ENCODE results near the gene ZBTB26. TPM values are rescaled to one million over a fixed set of nuclear protein-coding genes. Genes with fewer than 3 reads are reported as not detected.

The ZBTB26 gene
- total RNA-seq, 1 experiment from 2014 or later = 4.5 TPM

DNA sequence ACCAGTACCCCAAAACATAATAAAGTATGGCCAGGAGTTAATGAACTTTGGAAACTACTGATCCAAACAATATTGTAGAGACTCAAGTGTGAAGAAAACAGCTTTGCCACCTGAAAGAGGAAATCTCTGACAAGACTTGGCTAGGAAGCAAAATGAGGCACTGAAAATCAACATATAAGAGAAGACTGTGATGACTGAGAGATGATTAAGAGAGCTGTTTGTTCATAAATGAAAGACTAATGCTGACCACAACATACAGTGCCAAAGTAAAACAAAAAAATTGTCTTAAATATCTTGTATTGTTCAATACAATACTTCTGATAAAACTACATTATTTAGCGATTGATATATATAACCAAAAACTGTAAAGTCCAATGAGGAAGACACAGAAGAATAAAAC lies 33.3 kb downstream of the ZBTB26 start:
- H3K36me3 ChIP-seq (ENCODE audit: control insufficient read depth, insufficient read depth, low read length) = peaks cover 9% of the 10 kb centered on the region; the same call in 1 of the 2 replicates
- H3K27me3 ChIP-seq (ENCODE audit: control insufficient read depth, insufficient read depth, low read length) = no peaks in the 10 kb centered on the region
- ChIA-PET CTCF (no interaction called here), POLR2A (interaction anchor here (0.7 kb wide), 1 partner anchor 577 kb away, joined by 4 read pairs; no protein-coding TSS in a partner anchor)
- ATAC-seq (no peak), DNase-seq (ENCODE audit: low read depth, low spot score) (no peak)
- H3K4me3 ChIP-seq (ENCODE audit: low read depth in 2 of 2, low read length in 2 of 2) = no peak overlapping the region
- in situ Hi-C loops (cut with HindIII; ENCODE audit: low pct_unique_long_range_greater_than_20kb, low sequenced_read_pairs) = no loop called here
- H3K9me3 ChIP-seq (ENCODE audit: control insufficient read depth, insufficient read depth, low read depth, low read length) = no peaks in the 10 kb centered on the region
- H3K27ac ChIP-seq (ENCODE audit: low read length) = no peak overlapping the region
- no peaks in the 10 kb centered on the region; the same call in 1 of the 2 replicates for H3K4me1 ChIP-seq (ENCODE audit: control insufficient read depth, insufficient read depth, low read length)
- TF ChIP-seq TCF7L2 (IDR thresholded peaks at IDR 0.05; ENCODE audit: low read depth, low read length) (no peak), SIN3A (IDR thresholded peaks at IDR 0.05; ENCODE audit: borderline replicate concordance, insufficient read depth, low read depth, low read length) (no peak), POLR2AphosphoS5 (IDR thresholded peaks at IDR 0.05; ENCODE audit: low read depth, low read length) (no peak)
- TF ChIP-seq, protein P1, sequence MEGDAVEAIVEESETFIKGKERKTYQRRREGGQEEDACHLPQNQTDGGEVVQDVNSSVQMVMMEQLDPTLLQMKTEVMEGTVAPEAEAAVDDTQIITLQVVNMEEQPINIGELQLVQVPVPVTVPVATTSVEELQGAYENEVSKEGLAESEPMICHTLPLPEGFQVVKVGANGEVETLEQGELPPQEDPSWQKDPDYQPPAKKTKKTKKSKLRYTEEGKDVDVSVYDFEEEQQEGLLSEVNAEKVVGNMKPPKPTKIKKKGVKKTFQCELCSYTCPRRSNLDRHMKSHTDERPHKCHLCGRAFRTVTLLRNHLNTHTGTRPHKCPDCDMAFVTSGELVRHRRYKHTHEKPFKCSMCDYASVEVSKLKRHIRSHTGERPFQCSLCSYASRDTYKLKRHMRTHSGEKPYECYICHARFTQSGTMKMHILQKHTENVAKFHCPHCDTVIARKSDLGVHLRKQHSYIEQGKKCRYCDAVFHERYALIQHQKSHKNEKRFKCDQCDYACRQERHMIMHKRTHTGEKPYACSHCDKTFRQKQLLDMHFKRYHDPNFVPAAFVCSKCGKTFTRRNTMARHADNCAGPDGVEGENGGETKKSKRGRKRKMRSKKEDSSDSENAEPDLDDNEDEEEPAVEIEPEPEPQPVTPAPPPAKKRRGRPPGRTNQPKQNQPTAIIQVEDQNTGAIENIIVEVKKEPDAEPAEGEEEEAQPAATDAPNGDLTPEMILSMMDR (IDR thresholded peaks at IDR 0.05) = no peak
- TF ChIP-seq, protein P2, sequence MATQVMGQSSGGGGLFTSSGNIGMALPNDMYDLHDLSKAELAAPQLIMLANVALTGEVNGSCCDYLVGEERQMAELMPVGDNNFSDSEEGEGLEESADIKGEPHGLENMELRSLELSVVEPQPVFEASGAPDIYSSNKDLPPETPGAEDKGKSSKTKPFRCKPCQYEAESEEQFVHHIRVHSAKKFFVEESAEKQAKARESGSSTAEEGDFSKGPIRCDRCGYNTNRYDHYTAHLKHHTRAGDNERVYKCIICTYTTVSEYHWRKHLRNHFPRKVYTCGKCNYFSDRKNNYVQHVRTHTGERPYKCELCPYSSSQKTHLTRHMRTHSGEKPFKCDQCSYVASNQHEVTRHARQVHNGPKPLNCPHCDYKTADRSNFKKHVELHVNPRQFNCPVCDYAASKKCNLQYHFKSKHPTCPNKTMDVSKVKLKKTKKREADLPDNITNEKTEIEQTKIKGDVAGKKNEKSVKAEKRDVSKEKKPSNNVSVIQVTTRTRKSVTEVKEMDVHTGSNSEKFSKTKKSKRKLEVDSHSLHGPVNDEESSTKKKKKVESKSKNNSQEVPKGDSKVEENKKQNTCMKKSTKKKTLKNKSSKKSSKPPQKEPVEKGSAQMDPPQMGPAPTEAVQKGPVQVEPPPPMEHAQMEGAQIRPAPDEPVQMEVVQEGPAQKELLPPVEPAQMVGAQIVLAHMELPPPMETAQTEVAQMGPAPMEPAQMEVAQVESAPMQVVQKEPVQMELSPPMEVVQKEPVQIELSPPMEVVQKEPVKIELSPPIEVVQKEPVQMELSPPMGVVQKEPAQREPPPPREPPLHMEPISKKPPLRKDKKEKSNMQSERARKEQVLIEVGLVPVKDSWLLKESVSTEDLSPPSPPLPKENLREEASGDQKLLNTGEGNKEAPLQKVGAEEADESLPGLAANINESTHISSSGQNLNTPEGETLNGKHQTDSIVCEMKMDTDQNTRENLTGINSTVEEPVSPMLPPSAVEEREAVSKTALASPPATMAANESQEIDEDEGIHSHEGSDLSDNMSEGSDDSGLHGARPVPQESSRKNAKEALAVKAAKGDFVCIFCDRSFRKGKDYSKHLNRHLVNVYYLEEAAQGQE (IDR thresholded peaks at IDR 0.05; ENCODE audit: insufficient read depth in 1 of 2, low read depth in 2 of 2, low read length in 1 of 2) = no peak
- intact Hi-C loops (cut with micrococcal nuclease; ENCODE audit: unreplicated experiment) = no loop called here
- BruUV-seq (replicated peaks) = TSS peak; percentile 4

DNA sequence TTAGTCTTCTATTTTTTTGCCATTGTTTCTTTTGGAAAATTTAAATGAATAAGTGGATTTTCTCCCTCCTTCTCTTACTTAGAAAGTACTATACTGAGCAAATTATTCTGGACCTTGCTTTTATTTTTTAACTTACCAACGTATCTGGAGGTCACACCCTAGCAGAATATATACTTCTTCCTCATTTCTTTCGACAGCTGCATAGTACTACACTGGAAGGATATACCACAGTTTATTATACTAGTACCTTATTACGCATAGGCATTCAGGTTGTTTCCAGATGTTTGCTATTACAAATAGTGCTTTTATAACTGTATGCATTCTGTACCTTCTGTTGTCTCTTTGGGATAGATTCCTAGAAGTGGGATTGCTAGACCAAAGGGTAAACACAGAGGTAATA lies 42.8 kb downstream of the ZBTB26 start:
- in situ Hi-C loops (cut with HindIII; ENCODE audit: low pct_unique_long_range_greater_than_20kb, low sequenced_read_pairs) = no loop called here
- no peaks in the 10 kb centered on the region for H3K4me1 ChIP-seq (ENCODE audit: control insufficient read depth, insufficient read depth, low read length)
- intact Hi-C loops (cut with micrococcal nuclease; ENCODE audit: unreplicated experiment) = no loop called here
- H3K27ac ChIP-seq (ENCODE audit: low read length) = no peak overlapping the region
- TF ChIP-seq, protein P1 (IDR thresholded peaks at IDR 0.05) = no peak
- TF ChIP-seq POLR2AphosphoS5 (IDR thresholded peaks at IDR 0.05; ENCODE audit: low read depth, low read length) = no peak
- no peak for TF ChIP-seq TCF7L2 (IDR thresholded peaks at IDR 0.05; ENCODE audit: low read depth, low read length)
- TF ChIP-seq SIN3A (IDR thresholded peaks at IDR 0.05; ENCODE audit: borderline replicate concordance, insufficient read depth, low read depth, low read length) = no peak
- TF ChIP-seq, protein P2 (IDR thresholded peaks at IDR 0.05; ENCODE audit: insufficient read depth in 1 of 2, low read depth in 2 of 2, low read length in 1 of 2) = no peak
- DNase-seq (ENCODE audit: low read depth, low spot score) = no peak
- ChIA-PET CTCF (no interaction called here), POLR2A (no interaction called here)
- no peaks in the 10 kb centered on the region for H3K27me3 ChIP-seq (ENCODE audit: control insufficient read depth, insufficient read depth, low read length)
- H3K36me3 ChIP-seq (ENCODE audit: control insufficient read depth, insufficient read depth, low read length) = peaks cover 17% of the 10 kb centered on the region
- ATAC-seq = no peak
- no peaks in the 10 kb centered on the region for H3K9me3 ChIP-seq (ENCODE audit: control insufficient read depth, insufficient read depth, low read depth, low read length)
- TSS peak; percentile 26 for BruUV-seq (replicated peaks)
- no peak overlapping the region for H3K4me3 ChIP-seq (ENCODE audit: low read depth in 2 of 2, low read length in 2 of 2)
